ENCODE results near the gene CYP2C8. TPM values are rescaled to one million over a fixed set of nuclear protein-coding genes. Genes with fewer than 3 reads are reported as not detected.

The CYP2C8 gene
- total and polyA plus RNA-seq, 2 experiments from 2014 or later = 1.2 to 4.1 TPM

GRCh38 chr10:95097805-95098204 lies 28.5 kb upstream of the CYP2C8 start (continued):
- TF ChIP-seq ETS1 (IDR thresholded peaks at IDR 0.05) (no peak), ZNF114 (CRISPR knock-in tag; IDR thresholded peaks at IDR 0.05) (no peak)

GRCh38 chr10:95096143-95096542 lies 26.8 kb upstream of the CYP2C8 start:
- Histone ChIP-seq H2AFZ (0 out of 2 replicates have a peak overlapping the region, but pooled peaks have one; percentile 6), H3K4me1 (ENCODE audit: insufficient read depth) (no peaks in the 10 kb centered on the region), H3K27ac (ENCODE audit: low read depth) (no peak overlapping the region), H3F3A (replicated peaks; ENCODE audit: low read depth) (no peaks in the 10 kb centered on the region), H3K4me3 (no peak overlapping the region), H3K27me3 (ENCODE audit: insufficient read depth) (no peaks in the 10 kb centered on the region), H3K4me2 (no peak overlapping the region), H4K20me1 (replicated peaks; ENCODE audit: insufficient read depth) (no peaks in the 10 kb centered on the region), H3K9me2 (ENCODE audit: insufficient read depth) (peaks cover 4% of the 10 kb centered on the region), H3K79me2 (replicated peaks; ENCODE audit: insufficient read depth) (no peaks in the 10 kb centered on the region), H3K36me3 (ENCODE audit: insufficient read depth) (no peaks in the 10 kb centered on the region)
- H3K36me3 Mint-ChIP-seq (ENCODE audit: low read depth) = no peaks in the 10 kb centered on the region
- no peaks in the 10 kb centered on the region for H3K9me3 Mint-ChIP-seq
- H3K4me1 Mint-ChIP-seq = no peaks in the 10 kb centered on the region
- H3K4me3 Mint-ChIP-seq = no peak overlapping the region
- no peaks in the 10 kb centered on the region for H3K27me3 Mint-ChIP-seq (ENCODE audit: insufficient read depth, low read depth, poor library complexity)
- H3K27ac Mint-ChIP-seq = no peak overlapping the region
- TF ChIP-seq ETS1 (IDR thresholded peaks at IDR 0.05) = no peak
- TF ChIP-seq JUNB (IDR thresholded peaks at IDR 0.05; ENCODE audit: unreplicated experiment) = no peak
- TF ChIP-seq ZNF462 (CRISPR knock-in tag; IDR thresholded peaks at IDR 0.05) = no peak
- no peak for TF ChIP-seq STAT1 (IDR thresholded peaks at IDR 0.05; ENCODE audit: unreplicated experiment)
- TF ChIP-seq EZH2 (IDR thresholded peaks at IDR 0.05; ENCODE audit: low read depth, unreplicated experiment) = no peak
- no peak for TF ChIP-seq POLR2AphosphoS5 (IDR thresholded peaks at IDR 0.05; ENCODE audit: low read depth)
- no peak for TF ChIP-seq REST (IDR thresholded peaks at IDR 0.05; ENCODE audit: unreplicated experiment)
- no peak for TF ChIP-seq EZH2phosphoT487 (IDR thresholded peaks at IDR 0.05; ENCODE audit: unreplicated experiment)
- no peak for TF ChIP-seq ZNF331 (CRISPR knock-in tag; IDR thresholded peaks at IDR 0.05; ENCODE audit: low read depth)
- TF ChIP-seq ZNF114 (CRISPR knock-in tag; IDR thresholded peaks at IDR 0.05) = no peak
- no peak for TF ChIP-seq CREB1 (CRISPR knock-in tag; IDR thresholded peaks at IDR 0.05; ENCODE audit: low read depth)
- ATAC-seq (no peak), DNase-seq (ENCODE audit: low spot score) (no peak)
